Caco-2 (cell line): ENCODE measurements around the gene PRPF39. TPM values are rescaled to one million over a fixed set of nuclear protein-coding genes. Genes with fewer than 3 reads are reported as not detected.

ENCODE experiments used
- BruUV-seq: library from RNA; stranded (reverse); fragments of 400-500 nt; replicated peaks from 2 replicates; lab custom pipeline; 2021; lab: Mats Ljungman, UMichigan
- CTCF ChIA-PET: fragments of 300-600 bp; sonication (Branson Sonifier 250); formaldehyde crosslinking; loops from one replicate; lab custom pipeline; 2022; ENCODE audit warnings: antibody characterized with exemption; lab: Charles Lee
- POLR2A ChIA-PET: fragments of 300-600 bp; sonication (Branson Sonifier 250); formaldehyde crosslinking; loops from one replicate; lab custom pipeline; 2022; ENCODE audit warnings: antibody characterized with exemption; lab: Charles Lee
- DNase-seq, 2 experiments: peaks; one replicate each; pipeline versions ENCODE4 v3.0.0 to v3.0.0-alpha.2; 2020 to 2022
- H3K27me3 ChIP-seq: replicated peaks from 2 replicates; pipeline ENCODE4 v1.6.0; 2011; ENCODE audit warnings: low read length; ENCODE audit not compliant: control insufficient read depth, insufficient read depth
- H3K36me3 ChIP-seq: 2 replicates; pipeline ENCODE4 v1.5.1; 2011; ENCODE audit warnings: low read length; ENCODE audit not compliant: control insufficient read depth, insufficient read depth
- H3K4me1 ChIP-seq: fragments of 250-450 bp; sonication (Bioruptor Pico); 2 replicates; pipeline ENCODE4 v1.5.1; 2020; ENCODE audit warnings: mild to moderate bottlenecking
- H3K4me3 ChIP-seq: 2 replicates; pipeline ENCODE4 v1.5.1; 2011; ENCODE audit warnings: low read depth, mild to moderate bottlenecking, control low read depth, low read length
- H3K9me3 ChIP-seq: fragments of 250-450 bp; sonication (Bioruptor Pico); 2 replicates; pipeline ENCODE4 v1.5.1; 2020; ENCODE audit warnings: mild to moderate bottlenecking, moderate library complexity
- H3K27ac Mint-ChIP-seq: one replicate; pipeline ENCODE4 v1.8.0; 2022; ENCODE audit warnings: mixed read lengths; ENCODE audit not compliant: unreplicated experiment
- H3K27me3 Mint-ChIP-seq: one replicate; pipeline ENCODE4 v1.8.0; 2022; ENCODE audit warnings: mixed read lengths; ENCODE audit not compliant: insufficient read depth, unreplicated experiment
- H3K36me3 Mint-ChIP-seq: one replicate; pipeline ENCODE4 v1.8.0; 2022; ENCODE audit warnings: mild to moderate bottlenecking, mixed read lengths; ENCODE audit not compliant: insufficient read depth, unreplicated experiment
- H3K4me1 Mint-ChIP-seq: one replicate; pipeline ENCODE4 v1.8.0; 2022; ENCODE audit warnings: low read depth, mixed read lengths; ENCODE audit not compliant: unreplicated experiment
- H3K4me3 Mint-ChIP-seq: one replicate; pipeline ENCODE4 v1.8.0; 2022; ENCODE audit warnings: mild to moderate bottlenecking, moderate library complexity, mixed read lengths; ENCODE audit not compliant: unreplicated experiment
- H3K9me3 Mint-ChIP-seq: one replicate; pipeline ENCODE4 v1.8.0; 2022; ENCODE audit warnings: mixed read lengths; ENCODE audit not compliant: unreplicated experiment
- intact Hi-C: fragments of 100-400 bp; cut with micrococcal nuclease; formaldehyde crosslinking; loops from one replicate; pipeline ENCODE4 v1.10.0; 2022; ENCODE audit not compliant: unreplicated experiment
- total RNA-seq: library from RNA; stranded (reverse); gene quantifications from 2 replicates; pipeline ENCODE4 v1.2.3, GENCODE V29; 2022
- TF ChIP-seq, protein P1 (sequence below), 2 experiments: fragments of 200-600 bp in 1 of 2; IDR thresholded peaks; 1 replicate in 1 of 2; 2 replicates in 1 of 2; pipeline versions ENCODE4 v1.5.1 to v1.8.0; 2011 to 2022; ENCODE audit warnings: antibody characterized with exemption in 1 of 2, control low read depth in 1 of 2, inconsistent platforms in 1 of 2, low read depth in 1 of 2, low read length in 1 of 2, mild to moderate bottlenecking in 1 of 2, moderate library complexity in 1 of 2; ENCODE audit not compliant: insufficient read depth in 1 of 2, severe bottlenecking in 1 of 2, unreplicated experiment in 1 of 2

Gene PRPF39
- total RNA-seq, 1 experiment from 2014 or later: 22.3 TPM

GRCh38 chr14:45091710-45092109 is 7.8 kb downstream of the PRPF39 start:
- CTCF ChIA-PET: interaction anchor here (0.7 kb wide), 1 partner anchor 164 kb away, joined by 9 read pairs; no protein-coding TSS in a partner anchor
- Histone ChIP-seq H3K4me1 (no peaks in the 10 kb centered on the region), H3K9me3 (no peaks in the 10 kb centered on the region), H3K36me3 (no peaks in the 10 kb centered on the region), H3K4me3 (no peak overlapping the region), H3K27me3 (no peaks in the 10 kb centered on the region)
- Mint-ChIP-seq H3K9me3 (no peaks in the 10 kb centered on the region), H3K4me1 (peaks cover 5% of the 10 kb centered on the region), H3K27ac (no peak overlapping the region), H3K4me3 (no peak overlapping the region), H3K27me3 (no peaks in the 10 kb centered on the region), H3K36me3 (peaks cover 16% of the 10 kb centered on the region)
- POLR2A ChIA-PET: no interaction called here
- TF ChIP-seq, protein P1, sequence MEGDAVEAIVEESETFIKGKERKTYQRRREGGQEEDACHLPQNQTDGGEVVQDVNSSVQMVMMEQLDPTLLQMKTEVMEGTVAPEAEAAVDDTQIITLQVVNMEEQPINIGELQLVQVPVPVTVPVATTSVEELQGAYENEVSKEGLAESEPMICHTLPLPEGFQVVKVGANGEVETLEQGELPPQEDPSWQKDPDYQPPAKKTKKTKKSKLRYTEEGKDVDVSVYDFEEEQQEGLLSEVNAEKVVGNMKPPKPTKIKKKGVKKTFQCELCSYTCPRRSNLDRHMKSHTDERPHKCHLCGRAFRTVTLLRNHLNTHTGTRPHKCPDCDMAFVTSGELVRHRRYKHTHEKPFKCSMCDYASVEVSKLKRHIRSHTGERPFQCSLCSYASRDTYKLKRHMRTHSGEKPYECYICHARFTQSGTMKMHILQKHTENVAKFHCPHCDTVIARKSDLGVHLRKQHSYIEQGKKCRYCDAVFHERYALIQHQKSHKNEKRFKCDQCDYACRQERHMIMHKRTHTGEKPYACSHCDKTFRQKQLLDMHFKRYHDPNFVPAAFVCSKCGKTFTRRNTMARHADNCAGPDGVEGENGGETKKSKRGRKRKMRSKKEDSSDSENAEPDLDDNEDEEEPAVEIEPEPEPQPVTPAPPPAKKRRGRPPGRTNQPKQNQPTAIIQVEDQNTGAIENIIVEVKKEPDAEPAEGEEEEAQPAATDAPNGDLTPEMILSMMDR (IDR thresholded peaks at IDR 0.05; ENCODE audit: insufficient read depth in 1 of 2, low read depth in 1 of 2, low read length in 1 of 2, severe bottlenecking in 1 of 2, unreplicated experiment in 1 of 2): no peak
- BruUV-seq: no TSS peak
- intact Hi-C loops: no loop called here
- DNase-seq: no peak

- no peaks in the 10 kb centered on the region for H3K4me1 ChIP-seq
- Mint-ChIP-seq H3K9me3 (no peaks in the 10 kb centered on the region), H3K27me3 (no peaks in the 10 kb centered on the region), H3K4me1 (no peaks in the 10 kb centered on the region), H3K36me3 (peaks cover 34% of the 10 kb centered on the region), H3K4me3 (no peak overlapping the region), H3K27ac (no peak overlapping the region)
- no peak overlapping the region for H3K4me3 ChIP-seq
- intact Hi-C loops: no loop called here
- TF ChIP-seq, protein P1 (IDR thresholded peaks at IDR 0.05; ENCODE audit: insufficient read depth in 1 of 2, low read depth in 1 of 2, low read length in 1 of 2, severe bottlenecking in 1 of 2, unreplicated experiment in 1 of 2): no peak
- H3K36me3 ChIP-seq: no peaks in the 10 kb centered on the region
- BruUV-seq: no TSS peak
- no peak for DNase-seq
- ChIA-PET POLR2A (no interaction called here), CTCF (no interaction called here)
- no peaks in the 10 kb centered on the region for H3K9me3 ChIP-seq
- no peaks in the 10 kb centered on the region for H3K27me3 ChIP-seq
These were observed 10.4 kb downstream of the PRPF39 start for GRCh38 chr14:45094275-45094674.

DNA sequence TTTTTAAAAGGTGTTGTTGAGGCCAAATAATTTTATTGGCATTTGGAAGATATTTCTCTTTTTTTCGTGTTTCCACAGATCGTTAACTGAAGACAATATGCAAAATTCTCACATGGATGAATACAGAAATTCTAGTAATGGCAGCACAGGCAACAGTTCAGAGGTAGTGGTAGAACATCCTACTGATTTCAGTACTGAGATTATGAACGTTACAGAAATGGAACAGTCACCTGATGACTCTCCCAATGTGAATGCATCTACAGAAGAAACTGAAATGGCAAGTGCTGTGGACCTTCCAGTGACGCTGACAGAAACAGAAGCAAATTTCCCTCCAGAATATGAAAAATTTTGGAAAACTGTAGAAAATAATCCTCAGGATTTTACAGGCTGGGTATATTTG is 11.2 kb downstream of the PRPF39 start:
- peaks cover 40% of the 10 kb centered on the region for H3K36me3 Mint-ChIP-seq
- H3K27me3 ChIP-seq: no peaks in the 10 kb centered on the region
- no peaks in the 10 kb centered on the region for H3K9me3 Mint-ChIP-seq
- no peak for DNase-seq
- no peak overlapping the region for H3K4me3 ChIP-seq
- H3K9me3 ChIP-seq: no peaks in the 10 kb centered on the region
- TF ChIP-seq, protein P1 (IDR thresholded peaks at IDR 0.05; ENCODE audit: insufficient read depth in 1 of 2, low read depth in 1 of 2, low read length in 1 of 2, severe bottlenecking in 1 of 2, unreplicated experiment in 1 of 2): no peak
- no TSS peak for BruUV-seq
- H3K27ac Mint-ChIP-seq: no peak overlapping the region
- H3K4me3 Mint-ChIP-seq: no peak overlapping the region
- H3K36me3 ChIP-seq: no peaks in the 10 kb centered on the region
- no peaks in the 10 kb centered on the region for H3K4me1 ChIP-seq
- no peaks in the 10 kb centered on the region for H3K4me1 Mint-ChIP-seq
- intact Hi-C loops: no loop called here
- H3K27me3 Mint-ChIP-seq: no peaks in the 10 kb centered on the region
- ChIA-PET POLR2A (no interaction called here), CTCF (no interaction called here)
